GM10266 (cell line): ENCODE measurements around the gene TNFSF8.

Experiments used
- DNase-seq: peaks from one replicate; pipeline ENCODE4 v3.0.0; 2012; ENCODE audit errors: extremely low spot score
- CTCF ChIP-seq: IDR thresholded peaks from 2 replicates; pipeline ENCODE4 v1.5.1; 2012; ENCODE audit warnings: mild to moderate bottlenecking, low read depth; ENCODE audit not compliant: control insufficient read depth, insufficient read depth; ENCODE audit errors: missing control alignments

Gene TNFSF8

DNA sequence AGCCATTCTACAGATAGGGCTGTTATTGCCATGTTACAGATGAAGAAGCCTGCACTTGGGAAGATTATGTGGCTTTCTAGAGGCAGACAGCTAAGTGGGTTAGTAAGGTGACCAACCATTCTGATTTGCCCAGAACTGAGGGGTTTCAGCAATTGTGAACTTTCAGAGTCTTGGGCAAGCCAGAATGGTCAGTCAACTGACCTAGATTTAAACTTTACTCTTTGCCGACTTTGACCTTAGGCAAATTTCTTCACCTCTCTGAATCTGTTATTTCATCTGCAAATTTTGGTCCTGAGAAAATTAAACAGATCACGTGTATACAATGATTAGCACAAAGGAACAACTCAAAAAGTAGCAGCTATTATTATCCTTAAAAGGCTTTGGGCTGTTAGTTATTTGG lies 20.4 kb upstream of the TNFSF8 start:
- TF ChIP-seq CTCF = no peak

DNA sequence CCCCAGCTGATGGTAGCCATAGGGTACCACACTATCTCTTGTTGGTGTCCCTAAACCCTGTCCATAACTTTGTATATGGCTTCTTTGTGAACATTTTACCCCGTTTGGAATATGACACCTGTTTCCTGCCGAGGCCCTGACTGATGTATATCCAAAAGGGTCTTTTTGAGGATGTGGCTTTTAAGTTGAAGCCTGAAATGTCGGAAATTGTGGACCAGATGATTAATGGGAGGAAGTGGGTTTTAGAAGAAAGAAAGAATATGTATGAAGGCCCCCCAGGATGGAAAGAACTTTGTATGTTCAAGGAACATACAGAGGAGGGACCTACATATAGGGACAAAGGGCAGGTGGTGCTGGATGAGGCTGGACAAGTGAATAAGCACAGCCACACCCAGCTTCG lies 16.7 kb upstream of the TNFSF8 start:
- no peak for DNase-seq
- no peak for TF ChIP-seq CTCF

More for the DNA sequence above, 20.4 kb upstream of the TNFSF8 start:
- no peak for DNase-seq

- no peak for TF ChIP-seq CTCF
- no peak for DNase-seq
These were observed 15.4 kb upstream of the TNFSF8 start for GRCh38 chr9:114945616-114946412.

- TF ChIP-seq CTCF = no peak
- DNase-seq = no peak
These were observed 11.0 kb upstream of the TNFSF8 start for GRCh38 chr9:114941376-114941775.

DNA sequence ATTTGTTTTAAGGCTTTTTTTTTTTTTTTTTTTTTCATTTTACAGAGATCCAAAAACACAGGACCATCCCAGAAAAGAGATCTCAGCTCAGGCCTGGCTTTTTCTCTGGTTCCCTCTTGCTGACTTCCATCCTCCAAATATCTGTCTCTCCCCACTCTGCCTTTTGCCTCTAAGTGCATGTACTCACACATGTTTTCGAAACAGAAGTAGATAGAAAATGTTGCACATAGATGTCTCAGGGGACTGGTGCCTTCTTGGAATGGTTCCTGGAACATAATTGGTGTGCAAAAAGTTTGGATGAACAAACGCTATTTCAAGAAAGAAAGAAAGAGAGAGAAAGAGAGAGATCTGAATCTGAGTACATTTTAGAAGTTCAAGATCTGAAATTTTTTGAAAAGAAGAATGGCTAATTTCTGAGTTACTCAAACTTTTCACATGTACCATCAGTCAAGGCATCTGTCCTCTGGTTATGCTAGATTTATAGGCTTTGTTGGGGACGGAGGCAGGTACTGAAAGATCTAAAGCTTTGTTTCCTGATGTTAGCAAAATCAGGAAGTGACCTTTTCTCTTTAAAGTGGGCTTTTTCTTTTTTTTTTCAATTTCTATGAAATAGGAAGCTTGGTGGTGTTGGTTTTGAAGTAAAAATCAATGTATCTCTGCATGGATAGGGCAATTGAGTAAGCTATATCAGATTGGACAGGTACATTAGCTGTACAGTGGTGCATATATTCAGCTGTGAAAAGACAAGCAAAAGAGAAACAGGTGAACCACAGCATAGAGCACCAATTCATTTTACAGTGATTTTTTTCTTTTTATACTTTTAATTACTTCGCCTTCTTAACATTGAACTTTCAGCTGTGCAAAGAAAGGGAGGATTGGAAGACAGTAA lies 8.5 kb upstream of the TNFSF8 start:
- TF ChIP-seq CTCF = no peak
- DNase-seq = no peak

DNA sequence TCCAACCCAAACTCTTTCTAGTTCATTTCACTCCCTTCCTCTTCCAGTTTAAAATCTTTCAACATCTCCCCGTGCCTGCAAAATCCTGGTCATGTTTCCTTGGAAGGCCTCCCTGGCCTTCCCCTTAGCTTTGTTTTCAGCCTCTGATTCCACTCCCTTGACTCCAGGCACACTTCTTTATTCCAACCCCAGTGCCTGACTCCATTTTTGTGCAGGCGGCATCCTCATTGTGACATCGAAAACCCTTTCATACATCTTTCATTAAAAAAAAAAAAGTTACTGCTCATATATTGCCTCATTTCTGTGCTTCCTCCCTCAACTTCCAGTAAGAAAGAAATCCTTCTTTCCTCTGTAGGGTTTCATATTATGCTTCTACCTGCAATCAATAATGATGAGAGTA lies 7.1 kb upstream of the TNFSF8 start:
- no peak for DNase-seq
- no peak for TF ChIP-seq CTCF

DNA sequence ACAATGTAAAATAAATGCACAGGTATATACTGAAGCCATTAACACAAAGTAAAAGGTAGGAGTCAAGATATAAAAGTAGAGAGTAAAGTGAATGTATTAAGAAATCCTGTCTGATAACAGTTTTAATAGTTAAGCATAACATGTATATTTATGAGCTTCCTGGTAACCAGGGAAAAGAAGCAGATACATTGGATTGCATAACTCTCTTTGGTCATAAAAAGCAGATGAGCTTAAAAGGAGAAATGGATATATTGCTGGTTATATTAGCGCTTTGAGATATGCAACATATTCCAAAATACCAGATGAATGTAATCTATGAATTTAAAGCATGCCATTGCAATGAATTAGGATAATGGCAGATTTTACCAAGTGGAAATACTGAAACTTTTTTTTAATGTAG lies 6.2 kb upstream of the TNFSF8 start:
- DNase-seq = no peak
- no peak for TF ChIP-seq CTCF
